ENCODE measurements around the gene TXNDC9.
A peak's percentile ranks its signal among the peaks of the same experiment; 100 is the strongest.
"Not testable (repeated sequence)": the region's sequence is repeated elsewhere in the genome, so short reads cannot be mapped to it uniquely, and the experiment has no call there.

The TXNDC9 gene

DNA sequence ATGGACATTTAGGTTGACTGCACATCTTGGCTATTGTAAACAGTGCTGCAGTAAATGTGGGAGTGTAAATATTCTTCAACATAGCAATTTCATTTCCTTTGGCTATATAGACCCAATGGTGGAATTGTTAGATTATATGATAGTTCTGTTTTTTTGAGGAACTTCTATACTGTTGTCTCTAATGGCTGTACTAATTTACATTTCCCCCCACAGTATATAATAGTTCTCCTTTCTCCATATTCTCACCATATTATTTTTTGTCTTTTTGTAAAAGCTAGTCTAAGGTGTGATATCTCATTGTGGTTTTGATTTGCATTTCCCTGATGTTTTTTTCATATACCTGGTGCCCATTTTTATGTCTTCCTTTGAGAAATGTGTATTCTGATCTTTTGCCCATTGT, 14.1 kb upstream of the TXNDC9 start:
- Mint-ChIP-seq H3K36me3 (ENCODE audit: low read depth) (peaks cover 5% of the 10 kb centered on the region), H3K27me3 (ENCODE audit: low read depth, poor library complexity) (no peaks in the 10 kb centered on the region), H3K27ac (no peak overlapping the region), H3K4me1 (no peaks in the 10 kb centered on the region), H3K4me3 (no peak overlapping the region), H3K9me3 (no peaks in the 10 kb centered on the region)
- no peak for DNase-seq
- TF ChIP-seq, protein P1, sequence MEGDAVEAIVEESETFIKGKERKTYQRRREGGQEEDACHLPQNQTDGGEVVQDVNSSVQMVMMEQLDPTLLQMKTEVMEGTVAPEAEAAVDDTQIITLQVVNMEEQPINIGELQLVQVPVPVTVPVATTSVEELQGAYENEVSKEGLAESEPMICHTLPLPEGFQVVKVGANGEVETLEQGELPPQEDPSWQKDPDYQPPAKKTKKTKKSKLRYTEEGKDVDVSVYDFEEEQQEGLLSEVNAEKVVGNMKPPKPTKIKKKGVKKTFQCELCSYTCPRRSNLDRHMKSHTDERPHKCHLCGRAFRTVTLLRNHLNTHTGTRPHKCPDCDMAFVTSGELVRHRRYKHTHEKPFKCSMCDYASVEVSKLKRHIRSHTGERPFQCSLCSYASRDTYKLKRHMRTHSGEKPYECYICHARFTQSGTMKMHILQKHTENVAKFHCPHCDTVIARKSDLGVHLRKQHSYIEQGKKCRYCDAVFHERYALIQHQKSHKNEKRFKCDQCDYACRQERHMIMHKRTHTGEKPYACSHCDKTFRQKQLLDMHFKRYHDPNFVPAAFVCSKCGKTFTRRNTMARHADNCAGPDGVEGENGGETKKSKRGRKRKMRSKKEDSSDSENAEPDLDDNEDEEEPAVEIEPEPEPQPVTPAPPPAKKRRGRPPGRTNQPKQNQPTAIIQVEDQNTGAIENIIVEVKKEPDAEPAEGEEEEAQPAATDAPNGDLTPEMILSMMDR (IDR thresholded peaks at IDR 0.05): no peak

DNA sequence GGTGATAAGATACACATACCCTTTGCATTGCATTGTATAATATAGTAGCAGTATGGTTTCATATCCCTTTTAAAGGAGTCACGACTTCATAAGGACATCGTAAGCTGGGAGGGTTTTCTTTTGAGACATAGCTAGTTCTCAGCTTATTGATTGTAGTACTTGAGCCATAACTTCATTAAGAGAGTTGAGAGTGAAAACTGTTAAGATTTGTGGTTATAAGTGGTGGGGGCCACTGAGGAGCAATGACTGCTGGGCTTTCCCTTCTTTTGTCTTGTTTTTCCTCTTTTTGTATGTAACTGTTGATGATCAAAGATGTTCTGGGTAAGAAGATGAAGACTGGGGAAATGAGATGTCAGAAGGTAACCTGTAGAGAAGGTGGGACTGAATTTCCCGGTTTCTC, 12.0 kb upstream of the TXNDC9 start:
- no peak overlapping the region for H3K27ac Mint-ChIP-seq

DNA sequence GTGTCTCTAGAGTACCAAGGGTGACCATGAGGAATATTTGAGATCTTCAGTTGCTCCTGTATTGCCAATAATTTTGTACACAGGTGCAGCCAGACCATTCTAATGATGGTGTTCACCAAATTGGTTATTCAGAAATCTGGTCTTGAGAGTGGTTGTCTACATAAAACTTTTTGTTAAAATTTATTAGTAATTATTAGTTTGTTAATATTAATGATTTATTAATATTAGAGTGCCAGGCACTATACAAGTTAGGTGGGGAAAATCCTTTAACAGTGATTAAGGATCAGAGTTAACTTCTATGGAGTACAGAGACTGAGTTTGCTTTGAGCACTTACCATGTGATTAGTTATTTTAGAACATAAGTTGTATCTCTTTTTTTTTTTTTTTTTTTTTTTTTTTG, 10.1 kb upstream of the TXNDC9 start:
- no peak for DNase-seq
- Mint-ChIP-seq H3K4me3 (no peak overlapping the region), H3K4me1 (no peaks in the 10 kb centered on the region), H3K27me3 (ENCODE audit: low read depth, poor library complexity) (no peaks in the 10 kb centered on the region), H3K36me3 (ENCODE audit: low read depth) (peaks cover 17% of the 10 kb centered on the region), H3K27ac (no peak overlapping the region), H3K9me3 (no peaks in the 10 kb centered on the region)
- TF ChIP-seq, protein P1 (IDR thresholded peaks at IDR 0.05): no peak

More for the DNA sequence above, 12.0 kb upstream of the TXNDC9 start:
- no peaks in the 10 kb centered on the region for H3K4me1 Mint-ChIP-seq
- H3K9me3 Mint-ChIP-seq: no peaks in the 10 kb centered on the region
- H3K36me3 Mint-ChIP-seq (ENCODE audit: low read depth): peaks cover 16% of the 10 kb centered on the region
- TF ChIP-seq, protein P1 (IDR thresholded peaks at IDR 0.05): no peak
- no peak overlapping the region for H3K4me3 Mint-ChIP-seq
- no peak for DNase-seq
- H3K27me3 Mint-ChIP-seq (ENCODE audit: low read depth, poor library complexity): no peaks in the 10 kb centered on the region

DNA sequence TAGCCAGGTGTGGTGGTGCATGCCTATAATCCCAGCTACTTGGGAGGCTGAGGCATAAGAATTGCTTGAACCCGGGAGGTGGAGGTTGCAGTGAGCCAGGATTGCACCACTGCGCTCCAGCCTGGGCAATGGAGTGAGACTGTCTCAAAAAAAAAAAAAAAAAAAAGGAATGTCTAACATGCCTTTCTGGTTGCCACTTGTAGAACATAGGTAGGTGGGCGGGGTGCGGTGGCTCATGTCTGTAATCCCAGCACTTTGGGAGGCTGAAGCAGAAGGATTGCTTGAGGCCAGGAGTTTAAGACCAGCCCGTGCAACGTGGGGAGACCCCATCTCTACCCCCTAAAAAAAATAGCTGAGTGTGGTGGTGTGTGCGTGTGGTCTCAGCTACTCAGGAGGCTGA, 9.3 kb upstream of the TXNDC9 start:
- not testable (repeated sequence) for H3K27ac Mint-ChIP-seq; H3K4me3 Mint-ChIP-seq; DNase-seq; H3K27me3 Mint-ChIP-seq (ENCODE audit: low read depth, poor library complexity); H3K4me1 Mint-ChIP-seq; H3K9me3 Mint-ChIP-seq
- H3K36me3 Mint-ChIP-seq (ENCODE audit: low read depth): peaks cover 17% of the 10 kb centered on the region

DNA sequence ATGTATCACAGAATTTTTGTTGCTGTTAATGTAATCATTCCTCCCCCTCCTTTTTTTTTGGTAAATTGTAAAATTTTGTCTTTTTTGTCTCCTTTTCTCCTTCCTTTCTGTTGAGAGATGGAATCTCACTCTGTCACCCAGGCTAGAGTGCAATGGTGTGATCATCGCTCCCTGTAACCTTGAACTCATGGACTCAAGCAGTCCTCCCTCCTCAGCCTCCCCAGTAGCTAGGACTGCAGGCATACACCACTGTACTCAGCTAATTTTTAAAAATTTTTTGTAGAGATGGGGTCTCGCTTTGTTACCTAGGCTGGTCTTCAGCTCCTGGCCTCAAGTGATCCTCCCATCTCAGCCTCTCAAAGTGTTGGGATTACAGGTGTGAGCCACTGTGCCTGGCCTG, 6.4 kb upstream of the TXNDC9 start:
- TF ChIP-seq, protein P1 (IDR thresholded peaks at IDR 0.05): no peak
- Mint-ChIP-seq H3K4me3 (no peak overlapping the region), H3K36me3 (ENCODE audit: low read depth) (peaks cover 17% of the 10 kb centered on the region), H3K27ac (peak overlapping the region; percentile 72), H3K9me3 (no peaks in the 10 kb centered on the region), H3K4me1 (peaks cover 13% of the 10 kb centered on the region), H3K27me3 (ENCODE audit: low read depth, poor library complexity) (no peaks in the 10 kb centered on the region)
- no peak for DNase-seq

DNA sequence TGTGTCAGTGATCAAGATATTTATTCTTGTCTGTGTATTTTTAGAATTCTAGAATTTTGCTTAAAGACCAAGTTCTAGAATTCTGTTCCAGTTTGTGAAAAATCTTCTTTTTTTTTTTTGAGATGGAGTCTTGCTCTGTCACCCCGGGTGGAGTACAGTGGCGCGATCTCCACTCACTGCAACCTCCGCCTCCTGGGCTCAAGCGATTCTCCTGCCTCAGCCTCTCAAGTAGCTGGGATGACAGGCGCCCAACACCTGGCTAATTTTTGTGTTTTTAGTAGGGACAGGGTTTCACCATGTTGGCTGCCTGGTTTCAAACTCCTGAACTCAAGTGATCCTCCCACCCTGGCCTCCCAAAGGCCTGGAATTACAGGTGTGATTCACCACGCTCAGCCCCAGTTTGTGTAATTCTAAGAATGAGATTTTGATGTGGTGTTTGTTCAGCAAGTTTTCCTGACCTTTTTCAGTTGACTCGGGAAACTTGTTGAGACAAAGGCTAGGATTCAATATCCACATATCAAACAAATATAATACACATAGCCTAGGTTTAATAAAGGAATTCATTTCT, 4.6 kb upstream of the TXNDC9 start:
- Mint-ChIP-seq H3K4me1 (peaks cover 16% of the 10 kb centered on the region), H3K4me3 (no peak overlapping the region), H3K9me3 (no peaks in the 10 kb centered on the region), H3K27me3 (ENCODE audit: low read depth, poor library complexity) (no peaks in the 10 kb centered on the region), H3K36me3 (ENCODE audit: low read depth) (peaks cover 17% of the 10 kb centered on the region), H3K27ac (no peak overlapping the region)
- no peak for DNase-seq
- TF ChIP-seq, protein P1 (IDR thresholded peaks at IDR 0.05): no peak
